HG03060 (cell line): ENCODE measurements around the gene PLD1.
"Not testable (repeated sequence)": the region's sequence is repeated elsewhere in the genome, so short reads cannot be mapped to it uniquely, and the experiment has no call there.

ENCODE experiments used
- ATAC-seq: cut with Tn5 transposase; IDR thresholded peaks from one replicate; pipeline ENCODE4 v1.9.1; 2021; ENCODE audit warnings: low read depth, moderate number of reproducible peaks; ENCODE audit not compliant: unreplicated experiment

Gene PLD1

DNA sequence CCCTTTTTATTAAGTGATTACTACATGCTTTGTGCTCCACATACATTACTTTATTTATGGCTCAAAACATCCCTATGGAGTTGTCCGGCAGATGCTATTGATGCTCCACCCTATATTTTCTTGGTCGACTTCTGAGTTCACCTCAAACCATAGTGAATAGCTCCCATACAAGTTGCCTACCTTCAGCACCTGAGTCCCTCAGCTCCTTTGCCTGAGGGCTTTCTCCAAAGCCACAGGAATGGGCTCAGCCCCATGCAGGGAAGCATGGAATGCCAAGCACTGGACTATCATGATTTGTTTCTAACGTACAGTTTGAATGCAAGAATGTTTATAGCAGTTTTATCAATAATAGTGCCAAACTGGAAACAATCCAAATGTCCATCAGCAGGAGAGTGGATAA, 225.2 kb downstream of the PLD1 start:
- no peak for ATAC-seq

DNA sequence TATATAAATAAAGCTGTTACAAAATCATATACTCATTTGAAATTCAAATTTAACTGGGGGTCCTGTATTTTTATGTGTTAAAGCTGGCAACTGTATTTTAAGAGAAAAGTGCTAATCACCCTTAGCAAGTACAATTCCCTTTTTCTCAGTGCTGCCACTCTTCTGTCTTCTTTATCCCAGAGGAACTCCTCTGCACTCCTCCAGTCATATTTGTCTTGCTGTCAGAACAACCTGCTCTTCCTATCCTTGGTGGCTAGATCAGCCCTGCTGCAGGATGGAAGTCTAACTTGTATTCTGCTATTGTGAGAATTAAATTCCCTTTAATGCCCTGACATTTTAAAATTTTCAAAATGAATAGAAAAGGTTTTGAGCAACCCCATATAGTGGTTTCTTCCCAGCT, 226.2 kb downstream of the PLD1 start:
- no peak for ATAC-seq

DNA sequence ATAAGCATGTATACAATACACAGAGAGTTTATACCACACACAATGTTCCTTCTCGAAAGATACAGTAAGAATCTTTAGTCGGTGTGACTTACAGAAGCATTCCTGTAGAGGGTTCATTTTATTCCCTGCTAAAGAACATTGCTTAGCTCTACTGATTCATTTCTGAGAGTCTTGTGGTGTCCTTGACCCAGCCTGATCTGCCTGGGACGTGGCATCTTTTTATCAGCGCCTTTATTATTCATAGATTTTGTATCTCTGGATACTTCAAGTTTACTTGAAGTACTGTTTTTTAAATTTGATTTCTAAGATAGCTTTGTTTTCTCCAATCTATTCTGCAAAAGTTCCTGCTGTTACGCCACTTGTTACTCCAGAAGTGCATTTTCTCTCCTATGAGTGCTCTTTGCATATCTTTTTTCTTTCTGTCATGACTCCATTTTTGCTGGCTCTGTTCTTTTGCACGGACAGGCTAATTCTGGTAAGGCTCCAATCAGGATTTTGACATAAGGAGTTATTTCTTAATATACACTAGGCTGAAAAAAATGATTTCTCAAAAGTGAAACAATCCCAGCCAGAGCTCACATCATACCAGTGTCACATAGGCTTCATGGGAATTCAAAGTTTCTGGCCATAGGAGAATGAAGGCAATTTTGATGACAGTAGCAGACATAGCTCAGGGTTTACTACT, 235.6 kb downstream of the PLD1 start:
- ATAC-seq: no peak

DNA sequence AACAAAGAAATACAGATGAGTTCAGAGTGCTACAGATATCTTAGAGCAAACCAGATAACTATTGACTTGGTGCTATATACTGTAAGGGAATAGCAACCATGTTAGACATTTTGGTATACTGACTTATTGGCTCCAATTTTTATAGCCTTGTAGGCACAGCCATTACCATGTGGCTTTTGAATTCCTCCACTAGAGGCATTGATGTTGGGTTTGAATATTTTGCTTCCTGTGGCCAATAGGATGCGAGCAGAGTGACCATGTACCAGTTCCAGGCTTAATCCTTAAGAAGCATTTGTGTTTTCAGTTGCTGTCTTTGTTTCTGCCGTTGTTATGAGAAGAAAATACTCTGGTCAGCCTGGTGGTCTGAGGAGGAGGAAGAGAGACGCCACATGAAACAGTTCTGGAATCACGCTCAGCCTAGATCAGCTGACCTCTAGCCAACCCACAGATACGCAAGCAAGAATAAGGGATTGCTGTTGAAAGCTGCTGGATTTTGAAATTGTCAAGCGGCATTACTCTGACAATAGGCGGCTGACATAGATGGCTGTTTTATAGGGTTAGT, 240.6 kb downstream of the PLD1 start:
- no peak for ATAC-seq

GRCh38 chr3:171568766-171569165, 241.5 kb downstream of the PLD1 start:
- ATAC-seq: no peak

DNA sequence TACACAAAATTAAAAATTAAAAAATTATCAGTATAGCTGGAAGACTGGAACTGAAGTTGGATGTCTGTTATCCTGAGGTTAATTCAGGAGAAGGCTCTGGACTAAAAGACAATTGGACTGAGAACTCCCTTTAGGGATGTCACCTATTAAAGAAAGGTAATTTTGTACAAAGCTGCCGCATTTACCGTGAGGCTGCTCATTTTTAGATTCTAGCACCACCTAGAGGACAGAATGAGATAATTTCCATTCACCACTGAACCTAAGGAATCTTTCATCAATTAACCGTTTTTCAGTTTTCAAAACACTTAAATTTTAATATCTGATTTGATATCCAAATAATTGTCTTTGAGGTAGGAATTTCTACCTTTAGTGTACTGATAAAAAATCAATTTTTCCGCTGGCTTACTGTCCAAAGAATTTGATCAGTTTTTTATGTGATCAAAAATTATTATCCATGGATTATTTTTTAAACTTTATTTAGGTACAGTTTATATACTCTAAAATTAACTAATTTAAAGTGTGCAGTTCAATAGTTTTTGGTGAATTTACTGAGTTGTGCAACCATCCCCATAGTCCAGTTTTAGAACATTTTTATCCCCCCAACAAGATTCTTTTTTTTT, 243.4 kb downstream of the PLD1 start:
- no peak for ATAC-seq

- no peak for ATAC-seq
Measured at GRCh38 chr3:171565481-171566058, 244.7 kb downstream of the PLD1 start.

DNA sequence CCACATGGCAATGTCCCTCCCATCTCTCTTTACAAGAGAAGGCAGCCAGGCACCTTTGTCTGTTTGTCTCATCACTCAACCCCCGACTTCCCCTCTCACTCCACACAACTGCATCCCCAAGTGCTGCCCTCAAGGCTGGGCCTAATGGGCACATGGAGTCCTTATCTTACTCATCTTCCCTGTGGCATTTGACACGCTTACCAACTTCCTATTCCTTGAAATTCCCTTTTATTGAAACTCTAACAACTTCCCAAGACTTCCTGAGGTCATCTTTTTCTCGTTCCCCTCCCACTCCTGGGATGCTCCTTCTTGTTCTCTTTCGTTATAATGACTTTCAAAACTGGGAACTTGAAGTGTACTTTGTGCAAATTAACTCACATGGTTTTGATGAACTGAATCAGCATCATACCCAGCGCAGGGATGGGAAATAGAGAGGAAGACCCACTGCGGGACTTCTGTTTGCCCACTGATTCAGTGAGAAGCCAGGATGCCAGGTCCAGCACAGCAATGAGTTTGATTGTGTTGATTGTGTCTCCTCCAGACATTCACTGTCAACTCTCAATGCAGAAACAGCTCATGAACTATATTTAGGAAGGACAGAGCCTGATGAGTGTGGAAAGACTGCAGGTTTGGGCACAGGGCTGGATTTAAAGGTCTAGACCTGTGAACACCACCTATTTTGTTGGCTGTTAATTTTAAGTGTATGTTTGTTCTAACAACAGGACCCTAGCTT, 245.4 kb downstream of the PLD1 start:
- no peak for ATAC-seq

GRCh38 chr3:171563298-171563697, 247.0 kb downstream of the PLD1 start:
- ATAC-seq: no peak

- not testable (repeated sequence) for ATAC-seq
Measured at GRCh38 chr3:171562459-171562858, 247.8 kb downstream of the PLD1 start.

- ATAC-seq: no peak
Measured at GRCh38 chr3:171561596-171562323, 248.5 kb downstream of the PLD1 start.

DNA sequence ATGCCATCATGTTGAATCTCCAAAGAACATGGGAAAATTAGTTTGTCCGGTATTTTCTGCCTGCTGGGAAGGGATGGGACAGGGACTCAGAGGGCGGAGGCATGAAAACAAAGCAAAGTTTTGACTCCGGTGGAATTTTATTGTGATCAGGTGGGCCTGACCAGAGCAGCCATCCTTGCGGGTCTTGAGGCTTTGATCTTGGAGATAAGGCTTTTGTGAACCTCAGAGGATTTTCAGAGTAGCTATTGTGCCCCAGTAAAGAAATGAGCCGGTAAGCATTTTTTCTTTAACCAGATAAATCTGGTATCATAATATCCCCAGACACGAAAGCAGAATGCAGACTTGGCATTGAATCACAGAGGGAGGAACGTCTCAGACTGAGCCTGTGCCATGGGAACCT, 250.7 kb downstream of the PLD1 start:
- no peak for ATAC-seq

- ATAC-seq: no peak
Measured at GRCh38 chr3:171558188-171558696, 252.0 kb downstream of the PLD1 start.

GRCh38 chr3:171557173-171557572, 253.1 kb downstream of the PLD1 start:
- ATAC-seq: no peak

DNA sequence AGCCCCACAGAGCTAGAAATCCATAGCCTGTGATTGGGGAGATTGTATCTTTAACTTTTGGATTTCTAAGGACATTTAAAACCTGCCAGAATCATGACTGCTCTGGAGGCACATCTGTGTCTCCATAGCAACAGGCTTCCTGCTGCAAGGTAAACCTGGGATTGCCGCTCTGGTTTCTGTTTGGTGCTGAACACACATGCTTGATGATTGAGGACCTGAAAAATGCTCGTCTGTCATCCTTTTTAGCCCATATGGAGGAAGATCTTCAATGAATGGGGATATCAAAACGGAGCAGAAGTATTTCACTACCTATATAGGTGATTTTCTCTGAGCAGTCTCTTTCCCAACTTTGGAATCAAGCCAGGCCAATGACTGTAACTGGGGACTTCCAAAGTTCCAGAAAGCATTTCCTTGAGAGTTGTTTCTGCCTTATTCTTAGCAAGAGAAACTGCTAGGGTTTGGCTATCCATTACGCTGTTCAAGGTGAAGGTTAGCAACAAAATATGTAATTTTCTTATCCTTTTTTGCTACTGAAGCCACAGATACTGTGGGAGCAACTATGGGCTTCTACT, 253.6 kb downstream of the PLD1 start:
- ATAC-seq: no peak

- no peak for ATAC-seq
Measured at GRCh38 chr3:171556148-171556547, 254.1 kb downstream of the PLD1 start.

GRCh38 chr3:171553086-171553485, 257.2 kb downstream of the PLD1 start:
- ATAC-seq: no peak

GRCh38 chr3:171552531-171552930, 257.8 kb downstream of the PLD1 start:
- no peak for ATAC-seq

DNA sequence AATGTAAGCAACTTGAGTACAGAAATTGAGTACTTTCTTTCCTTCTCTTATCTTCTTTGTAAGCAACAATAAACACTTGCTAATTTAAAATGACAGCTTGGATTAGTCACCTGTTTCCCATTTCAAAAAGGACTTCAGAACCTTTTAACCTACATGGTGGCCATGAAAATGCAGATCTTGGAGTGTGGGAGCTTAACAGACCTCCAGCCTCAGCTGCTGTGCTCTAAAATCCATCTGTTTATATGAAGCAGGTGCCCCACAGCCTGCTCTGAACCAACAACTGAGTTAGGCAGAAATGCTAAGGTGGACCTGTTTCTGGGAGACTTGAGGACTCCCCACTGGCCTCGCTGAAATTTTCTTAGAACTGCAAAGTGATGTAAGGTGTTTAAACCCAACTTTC, 259.0 kb downstream of the PLD1 start:
- ATAC-seq: no peak
